ENCODE results near the gene HYAL2. TPM values are rescaled to one million over a fixed set of nuclear protein-coding genes. Genes with fewer than 3 reads are reported as not detected.
A peak's percentile ranks its signal among the peaks of the same experiment; 100 is the strongest.

HYAL2 gene
- total RNA-seq, 1 experiment from 2014 or later: 97.5 TPM

DNA sequence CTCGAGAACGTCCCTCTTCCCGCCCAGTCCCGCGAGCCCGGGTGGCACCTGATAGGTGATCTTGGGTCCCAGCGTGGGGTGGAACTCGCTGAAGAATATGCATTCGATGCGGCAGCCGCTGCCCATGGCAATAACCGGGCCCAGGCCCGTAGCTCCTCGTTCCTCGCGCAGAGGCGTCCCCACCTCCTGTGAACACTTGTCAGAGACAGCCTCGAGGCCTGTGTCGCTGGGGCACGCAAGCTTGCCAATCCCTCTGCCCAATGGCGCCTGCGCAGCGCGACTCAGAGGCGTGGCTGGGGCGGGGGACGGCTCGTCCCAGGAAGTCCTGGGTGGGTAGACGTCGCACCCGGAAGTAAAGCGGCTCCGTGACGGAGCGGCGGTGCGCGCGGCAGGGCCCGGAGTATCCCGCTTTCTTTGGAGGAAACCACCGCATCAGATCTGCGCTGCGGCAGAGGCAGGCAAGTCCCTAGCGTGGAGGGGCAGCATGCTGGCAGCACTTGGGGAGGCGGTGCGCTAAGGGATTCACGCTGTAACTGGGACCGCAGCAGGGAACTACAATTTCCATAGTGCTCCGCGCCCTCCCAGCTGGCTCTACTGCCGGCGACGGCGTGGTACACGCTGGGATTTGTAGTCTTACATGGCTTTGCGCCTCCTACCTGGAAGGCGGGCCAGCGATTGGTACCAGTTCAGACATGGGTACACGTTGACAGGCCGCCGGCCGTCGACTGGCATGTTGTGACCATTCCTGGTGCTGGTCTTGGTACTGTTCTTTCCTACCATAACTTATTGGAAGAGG is 28.2 kb upstream of the HYAL2 start, which contains the start of the genes CYB561D2 and NPRL2:
TSS of gene CYB561D2 (plus strand) at position 336 of the 796 bp plus-strand sequence. CDS start 572 bp downstream, outside the sequence.
TSS of gene NPRL2 (minus strand) at position 249 of the 796 bp plus-strand sequence. CDS start at position 126, 123 bp downstream.
- DNase-seq (ENCODE audit: low read depth): peak; percentile 94

- no peak for DNase-seq (ENCODE audit: low read depth)
Observed at GRCh38 chr3:50350213-50350526, 27.6 kb upstream of the HYAL2 start.

DNA sequence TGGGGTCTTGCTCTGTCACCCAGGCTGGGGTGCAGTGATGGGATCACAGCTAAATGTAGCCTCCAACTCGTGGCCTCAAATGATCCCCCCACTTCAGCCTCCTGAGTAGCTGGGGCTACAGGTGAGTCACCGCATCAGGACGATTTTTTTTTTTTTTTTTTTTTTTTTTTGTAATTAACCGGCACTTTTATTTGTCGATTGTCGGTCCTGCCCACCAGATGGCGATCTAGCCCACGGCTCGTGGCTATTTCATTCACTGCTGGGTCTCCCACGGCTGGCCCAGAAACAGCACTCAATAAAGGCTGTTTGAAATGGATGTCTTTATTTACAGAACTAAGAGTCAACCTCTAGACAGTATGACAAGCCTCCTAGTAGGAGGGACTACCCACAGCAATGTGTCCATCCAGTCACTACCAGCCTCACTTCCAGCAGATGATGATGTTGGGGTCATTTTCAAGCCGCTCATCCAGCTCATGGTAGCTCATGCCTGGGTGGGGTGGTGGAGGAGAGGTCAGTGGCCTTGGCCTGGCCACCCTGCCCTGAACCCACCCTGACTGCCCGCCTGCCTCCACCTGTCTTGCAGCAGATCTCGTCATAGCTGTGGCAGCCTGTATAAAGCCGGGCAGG is 24.8 kb upstream of the HYAL2 start:
- peak; percentile 82 for DNase-seq (ENCODE audit: low read depth)

GRCh38 chr3:50345586-50346234 is 23.2 kb upstream of the HYAL2 start, which contains the start of gene ZMYND10:
Gene ZMYND10, minus strand, starts transcription at chr3:50345732. Its CDS starts 153 bp downstream, at chr3:50345579.
- no peak for DNase-seq (ENCODE audit: low read depth)

DNA sequence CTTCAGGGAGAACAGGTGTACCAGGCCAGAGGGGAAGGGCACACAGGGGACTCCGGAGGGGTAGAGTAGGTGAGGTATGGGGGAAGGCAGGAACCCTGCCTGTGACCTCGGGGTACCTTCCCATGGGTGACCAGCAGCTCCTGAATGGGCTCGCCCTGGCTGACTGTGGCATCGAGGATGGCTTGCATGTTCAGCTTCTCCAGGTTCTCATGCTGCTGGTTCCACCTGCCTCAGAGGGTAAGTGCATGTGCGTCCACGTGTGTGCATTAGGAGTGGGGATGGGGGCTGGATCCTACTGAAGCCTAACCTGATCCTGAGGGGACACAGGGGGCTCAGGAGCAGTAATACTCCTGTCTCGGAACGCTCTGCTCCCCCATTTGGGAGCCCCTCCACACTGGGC is 22.5 kb upstream of the HYAL2 start:
- DNase-seq (ENCODE audit: low read depth): no peak

GRCh38 chr3:50342813-50343633 is 20.5 kb upstream of the HYAL2 start:
- no peak for DNase-seq (ENCODE audit: low read depth)

GRCh38 chr3:50341996-50342650 is 19.6 kb upstream of the HYAL2 start:
- DNase-seq (ENCODE audit: low read depth): no peak

DNA sequence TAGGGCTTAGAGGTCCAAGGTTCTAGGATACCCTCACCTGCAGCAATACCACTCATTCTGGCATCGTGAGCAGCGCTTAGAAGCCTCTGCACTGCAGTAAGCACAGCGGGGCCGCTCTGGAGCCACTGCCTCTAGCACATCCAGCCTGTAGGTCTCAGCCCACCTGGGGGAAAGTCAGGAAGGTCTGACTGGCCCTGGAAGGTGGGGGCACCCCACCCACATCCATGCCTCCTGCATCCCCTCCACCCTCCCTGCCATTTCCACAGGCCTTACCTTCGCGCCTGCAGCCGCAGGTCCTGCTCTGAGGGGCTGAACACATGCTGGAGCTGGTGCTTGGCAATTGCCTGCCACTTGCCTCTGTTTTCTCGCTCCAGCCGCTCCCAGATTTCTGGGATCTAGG is 19.0 kb upstream of the HYAL2 start:
- DNase-seq (ENCODE audit: low read depth): no peak

GRCh38 chr3:50340448-50341329 is 18.1 kb upstream of the HYAL2 start, which contains the start of gene RASSF1:
Gene RASSF1, minus strand, starts transcription at chr3:50340836. Its CDS starts 31 bp downstream, at chr3:50340805.
- no peak for DNase-seq (ENCODE audit: low read depth)

GRCh38 chr3:50340147-50340447 is 17.6 kb upstream of the HYAL2 start:
- no peak for DNase-seq (ENCODE audit: low read depth)

GRCh38 chr3:50339485-50340146 is 17.1 kb upstream of the HYAL2 start:
- no peak for DNase-seq (ENCODE audit: low read depth)

GRCh38 chr3:50338965-50339364 is 16.4 kb upstream of the HYAL2 start:
- no peak for DNase-seq (ENCODE audit: low read depth)

DNA sequence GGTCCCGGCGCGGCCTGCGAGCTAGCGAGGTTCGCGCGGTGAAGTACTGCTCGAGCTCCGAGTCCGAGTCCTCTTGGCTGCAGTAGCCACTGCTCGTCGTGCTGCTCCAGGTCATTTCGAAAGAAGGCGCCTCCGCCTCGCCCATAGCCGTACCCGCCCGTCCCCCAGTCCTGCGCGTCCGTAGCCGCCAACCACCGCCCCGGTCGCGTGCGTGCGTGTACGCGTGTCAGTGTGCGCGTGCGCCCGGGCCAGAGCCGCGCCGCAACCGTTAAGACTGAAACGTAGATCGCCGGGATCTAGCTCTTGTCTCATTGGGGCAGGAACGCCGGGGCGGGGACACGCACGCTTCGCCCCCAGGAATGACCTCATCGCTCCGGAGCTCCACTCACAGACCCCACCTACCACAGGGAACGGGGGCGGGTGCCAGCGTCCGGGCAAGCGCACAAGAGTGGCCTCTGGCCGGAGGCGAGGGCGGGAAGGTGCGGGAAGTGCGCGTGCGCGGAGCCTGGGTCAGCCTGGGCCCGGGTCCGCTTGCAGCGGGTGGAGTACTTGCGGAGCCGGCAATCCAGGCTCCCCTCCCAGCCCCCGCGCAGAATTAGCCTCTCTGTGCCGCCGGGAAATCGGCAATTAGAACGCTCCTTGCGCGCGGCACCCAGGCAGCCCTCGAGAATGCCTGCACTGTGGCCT is 14.8 kb upstream of the HYAL2 start:
- peak; percentile 99 for DNase-seq (ENCODE audit: low read depth)

DNA sequence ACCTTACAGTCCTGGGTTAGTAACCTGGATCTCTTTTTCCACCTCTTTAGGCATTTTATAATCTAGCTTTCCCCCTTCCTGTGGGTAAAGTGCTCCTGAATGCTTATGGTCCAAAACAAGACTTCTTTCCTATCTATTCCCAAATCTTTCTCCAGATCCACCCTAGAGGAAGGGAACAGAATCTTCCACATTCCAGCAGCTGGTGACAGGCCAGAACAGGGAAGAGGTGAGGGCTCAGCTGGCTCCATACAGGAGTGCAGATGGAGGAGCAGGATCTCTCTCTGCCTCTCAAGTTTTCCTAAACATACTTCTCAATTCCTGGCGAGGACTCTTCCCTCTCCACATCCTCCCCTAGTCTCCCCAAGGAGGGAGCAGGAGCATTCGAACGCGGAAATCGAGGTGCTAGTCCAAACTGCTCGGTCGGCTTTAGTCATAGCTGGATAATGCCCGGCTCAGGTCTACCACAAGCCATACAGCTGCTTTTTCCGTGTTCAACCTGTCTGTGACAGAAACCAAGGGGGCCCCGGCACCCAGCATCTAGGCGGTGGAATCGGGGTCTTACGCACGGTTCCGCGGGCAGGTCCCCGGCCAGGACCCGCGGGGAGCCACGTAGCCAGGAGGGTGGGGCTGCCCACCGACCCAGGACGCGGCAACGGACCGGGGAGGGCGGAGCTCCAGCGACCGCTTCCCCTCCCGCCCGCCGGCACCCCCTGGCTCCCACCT is 14.1 kb upstream of the HYAL2 start:
- DNase-seq (ENCODE audit: low read depth): no peak

- no peak for DNase-seq (ENCODE audit: low read depth)
Observed at GRCh38 chr3:50334339-50335075, 12.0 kb upstream of the HYAL2 start.

- DNase-seq (ENCODE audit: low read depth): peak; percentile 59
Observed at GRCh38 chr3:50333744-50334328, 11.3 kb upstream of the HYAL2 start.

DNA sequence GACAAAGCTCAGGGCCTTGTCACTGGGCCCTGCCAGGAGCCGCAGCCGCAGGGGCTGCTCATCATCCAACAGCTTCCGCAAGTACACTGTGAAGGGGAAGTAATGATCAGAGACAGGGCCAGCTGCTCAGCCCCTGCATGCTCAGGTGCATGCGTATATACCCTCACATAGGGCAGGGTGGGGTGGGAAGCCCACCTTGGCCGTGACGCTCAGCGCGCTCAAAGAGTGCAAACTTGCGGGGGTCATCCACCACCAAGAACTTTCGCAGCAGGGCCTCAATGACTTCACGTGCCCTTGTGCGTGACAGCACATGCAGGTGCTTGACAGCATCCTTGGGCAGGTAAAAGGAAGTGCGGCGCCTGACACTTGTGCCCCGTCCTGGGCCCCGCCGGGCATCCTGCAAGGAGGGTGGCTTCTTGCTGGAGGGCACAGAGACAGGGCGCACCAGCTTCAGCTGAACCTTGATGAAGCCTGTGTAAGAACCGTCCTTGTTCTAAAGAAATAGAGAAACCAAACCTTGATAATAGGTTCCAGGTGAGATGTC is 8.9 kb upstream of the HYAL2 start:
- DNase-seq (ENCODE audit: low read depth): no peak

All from HT1080 (cell line).